ENCODE measurements around the gene TRMT13. TPM values are rescaled to one million over a fixed set of nuclear protein-coding genes. Genes with fewer than 3 reads are reported as not detected.
A peak's percentile ranks its signal among the peaks of the same experiment; 100 is the strongest.

TRMT13 gene
- total and polyA plus RNA-seq, 2 of the 13 experiments (the other 11 are each of a cell fraction or from before 2014, with no cell fraction given) = 10.0 to 12.4 TPM

- TF ChIP-seq ZBTB4 (CRISPR knock-in tag; IDR thresholded peaks at IDR 0.05; ENCODE audit: borderline replicate concordance) (peak; percentile 78; the same call in 1 of the 2 replicates), ZMAT3 (CRISPR knock-in tag; conservative IDR thresholded peaks at IDR 0.05) (peak; percentile 45; the same call in 1 of the 2 replicates), ZNF33B (CRISPR knock-in tag; IDR thresholded peaks at IDR 0.05) (0 out of 2 replicates have a peak, but pooled peaks have one; percentile 19), ZNF780A (CRISPR knock-in tag; IDR thresholded peaks at IDR 0.05) (no peak), ZGPAT (CRISPR knock-in tag; IDR thresholded peaks at IDR 0.05) (peak; percentile 86), ZNF263 (CRISPR knock-in tag; IDR thresholded peaks at IDR 0.05) (no peak; the same call in 1 of the 2 replicates), ZBTB42 (CRISPR knock-in tag; IDR thresholded peaks at IDR 0.05) (no peak; the same call in 1 of the 2 replicates), CSRNP2 (CRISPR knock-in tag; conservative IDR thresholded peaks at IDR 0.05; ENCODE audit: low read depth) (no peak), ZNF17 (CRISPR knock-in tag; IDR thresholded peaks at IDR 0.05) (no peak), ZHX2 (IDR thresholded peaks at IDR 0.05; ENCODE audit: low read depth) (peak; percentile 95), ZHX2 (CRISPR knock-in tag; IDR thresholded peaks at IDR 0.05; ENCODE audit: borderline replicate concordance) (0 out of 2 replicates have a peak, but pooled peaks have one; percentile 35), NCOA1 (CRISPR knock-in tag; IDR thresholded peaks at IDR 0.05) (0 out of 2 replicates have a peak, but pooled peaks have one; percentile 42), EHMT2 (IDR thresholded peaks at IDR 0.05; ENCODE audit: borderline replicate concordance, low read depth, low read length) (no peak; the same call in 1 of the 2 replicates), FOXK1 (CRISPR knock-in tag; IDR thresholded peaks at IDR 0.05; ENCODE audit: borderline replicate concordance, low read depth) (peak; percentile 87), CHD4 (IDR thresholded peaks at IDR 0.05; ENCODE audit: borderline replicate concordance, low read length) (no peak), ZNF446 (CRISPR knock-in tag; IDR thresholded peaks at IDR 0.05) (peak; percentile 40)
Observed at GRCh38 chr1:100132566-100133477, at the start of gene TRMT13, which contains the start of gene SASS6 (continued).

Data from HepG2 (cell line).